NCI-H2081 treated with DMSO at 0.1 percent for 48 hours (cell line): ENCODE measurements around the gene KAT14.
"Not testable (repeated sequence)": the region's sequence is repeated elsewhere in the genome, so short reads cannot be mapped to it uniquely, and the experiment has no call there.

ENCODE experiments used
- DNase-seq: peaks from one replicate; lab custom pipeline; 2025; lab: John Stamatoyannopoulos, UW

The KAT14 gene

DNA sequence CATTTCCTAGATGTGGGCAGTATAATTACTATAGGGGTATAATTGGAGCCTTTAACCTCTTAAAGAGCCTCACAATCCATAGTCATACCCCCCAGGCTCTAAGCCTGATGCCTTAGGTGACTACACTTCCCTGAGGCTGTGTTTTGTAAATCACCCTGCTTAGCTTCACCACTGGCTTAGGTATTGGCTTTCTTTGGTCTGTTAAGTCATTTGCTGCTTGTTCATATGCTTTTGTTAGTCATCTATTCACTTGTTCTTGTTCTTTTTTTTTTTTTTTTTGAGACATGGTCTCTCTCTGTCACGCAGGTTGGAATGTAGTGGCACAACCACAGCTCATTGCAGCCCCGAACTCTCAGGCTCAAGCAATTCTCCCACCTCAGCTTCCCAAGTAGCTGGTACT is 26.7 kb downstream of the KAT14 start:
- no peak for DNase-seq

DNA sequence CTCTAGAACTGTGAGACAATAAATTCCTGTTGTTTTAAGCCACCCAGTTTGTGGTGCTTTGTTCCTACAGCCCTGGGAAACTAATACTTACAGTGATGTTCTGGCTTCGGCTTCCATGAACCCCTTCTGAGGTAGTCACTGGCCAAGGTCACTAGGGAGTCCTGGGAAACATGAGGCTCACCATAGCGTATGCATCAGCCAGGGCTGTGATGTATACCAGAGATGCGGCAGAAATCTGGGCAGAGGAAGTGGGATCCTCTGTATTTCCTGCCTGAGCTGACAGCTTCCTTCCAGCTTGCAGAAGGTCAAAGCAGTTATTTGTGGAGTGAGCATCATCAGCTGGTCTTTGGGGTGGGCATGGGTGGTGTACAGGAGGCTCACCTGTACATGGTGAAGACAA is 27.9 kb downstream of the KAT14 start:
- DNase-seq = no peak

DNA sequence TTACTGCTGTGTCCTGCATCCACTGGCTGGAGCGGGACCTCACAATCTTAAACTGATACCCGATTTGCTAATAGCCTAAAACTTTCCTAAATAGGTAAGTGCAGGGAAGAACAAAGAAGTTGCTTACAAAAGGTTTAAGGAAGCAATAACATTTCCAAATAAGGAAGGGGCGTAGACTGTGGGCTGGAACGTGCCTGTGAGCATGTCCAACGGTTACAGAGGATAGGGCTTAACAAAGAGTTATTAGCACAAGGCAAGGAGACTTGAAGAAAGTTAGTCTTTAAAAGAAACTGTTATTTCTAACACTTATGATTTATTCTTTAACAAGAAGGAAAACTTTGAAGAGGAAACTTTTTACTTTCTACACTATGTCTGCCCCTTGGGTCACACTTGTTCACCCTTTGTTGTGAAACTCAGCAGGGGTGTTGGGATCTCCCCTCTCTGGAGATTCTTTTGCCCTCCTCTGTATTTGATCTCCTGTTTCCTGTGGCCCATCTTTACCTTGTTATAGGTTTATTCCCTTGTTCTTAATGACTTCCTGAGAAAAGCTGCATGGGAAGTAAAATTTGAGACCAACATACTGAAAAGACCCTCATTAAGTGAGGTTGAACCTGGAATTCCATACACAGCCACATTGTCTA is 28.7 kb downstream of the KAT14 start:
- no peak for DNase-seq

DNA sequence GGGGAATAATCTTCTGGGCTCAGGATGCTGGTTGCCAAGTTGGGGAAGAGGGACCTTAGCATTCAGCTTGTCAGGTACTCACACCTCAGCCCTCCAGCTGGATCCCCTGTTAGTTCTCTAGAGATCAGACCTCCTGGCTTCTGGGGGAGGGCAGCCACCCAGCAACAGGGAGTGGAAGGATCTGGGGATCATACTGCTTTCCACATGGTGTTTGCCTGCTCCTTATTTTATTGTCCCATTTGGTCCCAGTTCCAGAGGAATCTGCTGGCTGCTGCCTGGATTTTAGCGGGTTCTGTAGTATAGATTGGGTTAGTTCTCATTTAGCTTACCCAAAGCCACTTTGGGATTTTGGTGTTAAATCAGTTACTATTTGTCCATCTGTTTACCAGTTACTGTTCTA is 29.3 kb downstream of the KAT14 start:
- no peak for DNase-seq

DNA sequence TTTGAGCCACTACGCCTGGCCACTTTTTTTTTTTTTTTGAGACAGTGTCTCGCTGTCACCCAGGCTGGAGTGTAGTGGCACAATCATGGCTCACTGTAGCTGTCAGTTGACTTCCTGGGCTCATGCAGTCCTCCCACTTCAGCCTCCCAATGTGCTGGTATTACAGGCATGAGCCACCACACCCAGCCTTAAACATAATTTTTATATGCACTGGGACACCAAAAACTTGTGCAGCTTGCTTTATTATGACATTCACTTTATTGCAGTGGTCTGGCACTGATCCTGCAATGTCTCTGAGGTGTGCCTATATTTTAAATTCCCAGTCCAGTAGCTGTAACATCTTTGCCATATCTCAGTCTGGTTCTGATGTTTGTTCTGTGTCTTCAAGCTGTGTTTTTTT is 34.7 kb downstream of the KAT14 start:
- DNase-seq = no peak

DNA sequence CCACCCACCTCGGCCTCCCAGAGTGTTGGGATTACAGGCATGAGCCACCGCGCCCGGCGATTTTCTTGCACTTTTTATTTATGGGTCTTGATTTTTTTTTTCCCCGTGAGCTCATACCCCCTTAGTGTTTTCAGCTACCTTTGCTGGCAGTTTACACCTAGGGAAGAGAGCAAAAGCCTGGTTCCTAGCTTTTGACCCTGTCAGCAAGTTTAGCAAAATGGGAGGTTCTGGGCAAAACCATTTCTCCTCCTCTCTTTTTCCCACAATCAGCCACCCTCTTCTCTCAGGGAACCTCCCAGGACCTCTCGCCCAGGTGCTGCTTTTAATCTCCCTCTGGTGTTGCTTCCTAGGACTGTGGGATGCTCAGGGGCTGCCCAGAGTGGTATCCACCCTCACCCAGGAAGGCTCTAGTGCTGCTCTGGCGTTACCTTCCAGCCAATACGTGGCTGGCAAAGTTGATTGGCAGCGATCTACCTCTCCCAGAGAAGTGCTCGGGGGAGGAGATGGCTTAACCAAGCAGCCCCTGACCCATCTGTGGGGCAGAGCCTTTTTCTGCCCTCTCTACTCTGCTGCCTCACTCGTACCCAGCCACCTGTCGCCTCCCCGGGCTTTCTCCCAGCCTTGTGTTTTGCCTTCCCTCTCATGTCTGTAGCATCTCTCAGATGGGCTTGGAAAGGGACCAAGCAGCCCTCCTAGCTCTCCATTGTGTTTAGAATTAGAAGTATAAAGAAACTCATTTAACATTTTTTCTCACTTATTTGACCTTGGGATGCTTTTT is 37.4 kb downstream of the KAT14 start:
- no peak for DNase-seq

DNA sequence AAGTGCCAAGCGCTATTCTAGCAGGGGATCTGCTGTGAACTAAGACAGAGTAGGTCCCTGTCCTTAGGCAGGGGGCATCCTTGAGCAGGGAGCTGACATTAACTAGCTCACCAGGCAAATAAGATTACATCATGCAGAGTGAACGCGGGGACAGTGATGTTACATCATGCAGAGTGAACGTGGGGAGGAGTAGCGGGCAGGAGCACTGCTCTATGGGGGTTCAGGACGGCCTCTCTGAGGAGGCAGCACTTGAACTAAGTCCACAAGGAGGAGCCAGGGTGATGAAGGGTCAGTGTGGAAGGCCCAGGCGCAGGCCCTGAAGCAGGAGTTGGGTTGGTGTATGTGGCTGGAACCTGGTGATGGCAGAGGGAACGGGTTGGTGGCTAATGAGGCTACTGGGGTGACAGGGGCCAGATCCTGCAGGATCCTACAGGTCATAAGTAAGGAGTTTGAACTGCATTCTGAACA is 38.7 kb downstream of the KAT14 start:
- no peak for DNase-seq

DNA sequence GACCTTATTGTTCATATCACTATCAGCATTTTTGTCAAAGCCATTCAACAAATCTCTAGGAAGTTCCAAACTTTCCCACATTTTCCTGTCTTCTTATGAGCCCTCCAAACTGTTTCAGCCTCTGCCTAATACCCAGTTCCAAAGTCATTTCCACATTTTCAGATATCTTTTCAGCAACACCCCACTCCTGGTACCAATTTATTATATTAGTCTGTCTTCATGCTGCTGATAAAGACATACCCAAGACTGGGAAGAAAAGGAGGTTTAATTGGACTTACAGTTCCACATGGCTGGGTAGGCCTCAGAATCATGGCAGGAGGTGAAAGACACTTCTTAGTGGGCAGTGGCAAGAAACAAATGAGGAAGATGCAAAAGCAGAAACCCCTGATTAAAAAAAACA is 42.7 kb downstream of the KAT14 start:
- DNase-seq = not testable (repeated sequence)

DNA sequence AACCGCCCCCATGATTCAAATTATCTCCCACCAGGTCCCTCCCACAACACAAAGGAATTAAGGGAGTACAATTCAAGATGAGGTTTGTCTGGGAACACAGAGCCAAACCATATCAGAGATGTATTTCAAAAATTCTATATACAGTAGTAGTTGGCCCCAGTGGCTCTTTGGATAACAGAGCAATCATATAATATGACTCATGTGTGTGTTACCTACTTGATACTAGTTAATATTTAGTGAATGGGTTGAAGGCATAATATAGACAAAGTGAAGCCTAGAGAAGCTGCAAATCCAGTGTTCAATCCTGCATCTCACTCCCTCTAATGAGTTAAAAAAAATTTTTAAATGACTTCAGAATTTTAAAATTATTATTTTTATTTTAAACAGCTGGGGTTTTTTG is 43.2 kb downstream of the KAT14 start:
- DNase-seq = no peak

DNA sequence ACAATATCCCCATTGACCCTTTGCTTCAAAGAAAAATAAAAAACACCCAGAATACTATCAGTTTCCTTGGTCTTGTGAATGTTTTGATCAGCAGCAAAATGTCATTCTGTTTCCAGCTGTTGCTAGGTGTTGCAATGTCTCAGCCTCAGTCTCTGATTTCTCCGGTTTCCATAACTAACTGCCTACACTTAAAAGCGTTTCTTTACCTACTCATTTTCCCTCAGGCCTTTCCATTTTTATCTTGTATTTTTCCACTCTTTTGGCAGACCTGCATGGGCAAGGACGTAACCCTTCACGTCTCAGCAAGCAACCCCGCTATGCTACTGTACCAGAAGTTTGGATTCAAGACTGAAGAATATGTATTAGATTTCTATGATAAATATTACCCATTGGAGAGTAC is 49.4 kb downstream of the KAT14 start:
- no peak for DNase-seq

DNA sequence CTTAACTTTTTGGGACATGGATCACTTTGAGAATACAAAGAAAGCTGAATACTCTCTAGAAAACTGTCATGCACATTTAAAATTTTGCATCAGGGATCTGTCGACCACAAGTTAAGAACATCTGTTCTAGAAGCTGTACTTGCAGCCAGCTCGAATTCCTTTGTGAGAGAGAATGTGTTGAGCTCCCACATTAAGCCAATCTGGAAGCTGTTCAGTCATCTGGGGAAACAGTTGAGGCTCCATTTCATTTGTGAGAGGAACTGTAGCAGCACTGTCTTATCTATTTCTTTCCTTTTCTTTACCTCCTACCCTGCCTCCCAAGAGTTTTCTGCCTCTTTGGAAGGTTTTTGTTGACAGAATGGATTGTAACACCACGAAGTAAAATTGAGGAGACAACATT is 50.8 kb downstream of the KAT14 start:
- DNase-seq = no peak

DNA sequence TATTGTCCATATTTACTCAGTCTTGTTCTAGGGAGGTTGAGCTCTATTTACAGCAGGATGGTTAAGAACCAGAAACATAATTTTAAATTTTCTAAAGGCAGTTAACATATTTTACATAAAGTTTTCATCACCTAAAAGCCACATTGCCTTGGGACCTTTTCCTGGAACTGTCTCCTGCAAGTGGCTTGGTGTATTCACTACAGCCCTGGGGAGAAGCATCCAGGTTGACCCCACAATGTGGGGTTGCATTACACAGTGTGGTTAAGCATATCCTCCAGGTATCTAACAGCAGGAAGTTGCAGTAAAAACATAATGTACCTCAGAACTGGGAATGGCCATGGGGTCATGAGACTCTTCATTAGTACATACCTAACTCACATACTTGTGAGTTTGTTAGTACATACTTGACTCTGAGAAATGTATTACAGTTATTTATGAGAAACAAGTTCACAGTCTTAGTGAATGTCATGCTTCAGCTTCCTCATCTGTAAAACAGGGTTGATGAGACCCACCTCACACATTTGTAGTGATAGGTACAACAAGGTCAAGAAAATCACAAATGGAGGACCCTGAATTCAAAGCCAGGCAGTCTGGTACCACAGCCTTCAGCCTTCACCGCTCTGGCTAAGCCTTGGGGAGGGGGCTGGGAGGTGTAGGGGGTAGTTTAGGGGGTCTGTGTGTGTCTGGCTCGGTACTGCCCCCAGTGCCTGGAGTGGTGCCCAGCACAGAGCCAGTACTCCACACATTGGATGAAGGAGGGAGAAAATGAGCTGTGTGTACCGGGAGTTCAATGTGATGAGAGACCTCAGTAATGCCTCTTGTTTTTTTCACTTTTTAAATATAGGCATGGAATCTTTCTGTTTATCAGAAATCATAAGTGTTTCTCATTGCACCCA is 52.9 kb downstream of the KAT14 start:
- no peak for DNase-seq

DNA sequence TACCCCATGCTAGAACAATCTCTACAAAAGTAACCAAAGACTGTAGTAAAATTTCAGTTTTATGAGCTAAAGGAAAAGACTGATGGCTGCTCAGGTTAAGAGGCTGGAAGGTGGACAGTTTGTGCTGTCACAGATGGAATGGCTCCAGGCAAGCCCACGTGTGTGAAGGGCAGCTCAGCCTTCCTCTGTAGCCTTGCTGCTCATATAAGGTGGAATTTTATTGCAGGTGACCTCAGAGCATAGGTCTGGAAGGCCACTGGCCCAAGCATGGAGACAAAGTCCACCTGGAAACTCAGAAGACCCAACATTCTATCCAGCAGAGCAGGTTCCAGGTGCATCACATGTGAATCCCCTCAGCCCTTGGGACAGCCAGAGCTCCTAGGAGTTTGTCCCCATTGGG is 53.6 kb downstream of the KAT14 start:
- DNase-seq = no peak

DNA sequence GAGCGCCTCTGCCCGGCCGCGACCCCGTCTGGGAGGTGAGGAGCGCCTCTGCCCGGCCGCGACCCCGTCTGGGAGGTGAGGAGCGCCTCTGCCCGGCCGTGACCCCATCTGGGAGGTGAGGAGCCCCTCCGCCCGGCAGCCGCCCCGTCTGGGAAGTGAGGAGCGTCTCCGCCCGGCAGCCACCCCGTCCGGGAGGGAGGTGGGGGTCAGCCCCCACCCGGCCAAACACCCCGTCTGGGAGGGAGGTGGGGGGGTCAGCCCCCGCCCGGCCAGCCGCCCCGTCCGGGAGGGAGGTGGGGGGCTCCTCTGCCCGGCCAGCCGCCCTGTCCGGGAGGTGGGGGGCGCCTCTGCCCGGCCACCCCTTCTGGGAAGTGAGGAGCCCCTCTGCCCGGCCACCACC is 56.8 kb downstream of the KAT14 start:
- not testable (repeated sequence) for DNase-seq

DNA sequence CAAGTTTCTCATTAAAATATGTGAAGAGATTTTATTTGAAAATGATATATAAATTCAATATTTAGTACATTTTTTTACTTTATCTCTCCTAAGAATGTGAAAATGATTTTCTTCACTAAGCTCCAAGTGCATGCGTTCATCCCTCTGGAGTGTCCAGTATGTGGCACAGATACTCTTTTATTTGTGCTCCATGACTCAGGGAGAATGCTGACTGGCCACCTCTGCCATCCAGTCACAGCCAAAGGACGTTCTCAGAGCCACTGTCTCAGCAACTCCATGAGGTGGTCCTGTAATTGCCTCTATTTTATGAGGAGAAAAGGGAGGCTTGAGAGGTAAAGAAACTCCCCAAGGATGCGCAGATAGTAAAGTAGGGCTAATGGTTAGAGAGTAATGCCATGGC is 58.3 kb downstream of the KAT14 start:
- no peak for DNase-seq

DNA sequence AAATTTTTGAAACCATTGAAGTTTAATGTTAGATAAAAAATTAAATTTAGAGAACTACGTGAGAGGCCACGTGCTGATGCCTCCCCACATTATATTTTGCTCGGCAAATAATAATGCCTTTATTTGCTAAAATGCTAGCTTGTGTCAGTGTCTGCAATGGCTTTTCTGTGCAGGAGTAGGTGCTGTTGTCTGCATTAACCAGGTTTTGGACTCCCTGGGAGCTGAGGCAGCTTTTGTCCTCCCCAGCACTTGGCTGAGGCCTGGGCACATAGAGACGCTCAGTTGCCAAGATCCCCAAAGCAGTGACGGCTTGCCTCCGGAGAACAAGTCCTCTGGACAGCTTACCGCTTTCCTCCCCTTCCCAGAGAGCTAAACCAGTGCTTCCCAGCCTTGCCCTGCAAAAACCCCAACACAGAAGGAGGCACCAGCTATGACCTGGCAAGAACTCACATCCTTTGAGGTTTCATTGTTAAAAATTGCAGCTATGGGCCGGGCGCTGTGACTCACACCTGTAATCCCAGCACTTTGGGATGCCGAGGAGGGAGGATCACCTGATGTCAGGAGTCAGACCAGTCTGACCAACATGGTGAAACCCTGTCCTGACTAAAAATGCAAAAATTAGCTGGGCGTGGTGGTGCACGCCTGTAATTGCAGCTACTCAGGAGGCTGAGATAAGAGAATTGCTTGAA is 59.9 kb downstream of the KAT14 start:
- DNase-seq = no peak

DNA sequence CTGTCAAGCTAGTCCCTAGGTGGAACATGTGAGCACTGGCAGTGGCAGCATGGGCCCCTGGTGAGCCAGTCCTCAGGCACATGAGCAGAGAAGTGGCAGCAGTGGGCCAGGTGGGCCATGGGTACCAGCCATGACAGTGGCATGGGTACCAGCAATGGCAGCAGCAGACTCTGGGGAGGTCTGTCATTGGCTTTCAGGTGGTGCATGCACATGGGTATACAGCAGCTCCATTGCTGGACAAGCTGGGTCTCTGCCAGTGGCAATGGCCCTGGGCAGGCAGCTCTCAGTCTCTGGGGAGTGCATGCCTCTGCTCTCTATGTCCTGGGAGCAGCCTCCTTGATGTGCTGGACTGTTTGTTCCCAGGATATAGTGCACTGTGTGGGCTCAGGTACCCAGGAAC is 65.3 kb downstream of the KAT14 start:
- no peak for DNase-seq

DNA sequence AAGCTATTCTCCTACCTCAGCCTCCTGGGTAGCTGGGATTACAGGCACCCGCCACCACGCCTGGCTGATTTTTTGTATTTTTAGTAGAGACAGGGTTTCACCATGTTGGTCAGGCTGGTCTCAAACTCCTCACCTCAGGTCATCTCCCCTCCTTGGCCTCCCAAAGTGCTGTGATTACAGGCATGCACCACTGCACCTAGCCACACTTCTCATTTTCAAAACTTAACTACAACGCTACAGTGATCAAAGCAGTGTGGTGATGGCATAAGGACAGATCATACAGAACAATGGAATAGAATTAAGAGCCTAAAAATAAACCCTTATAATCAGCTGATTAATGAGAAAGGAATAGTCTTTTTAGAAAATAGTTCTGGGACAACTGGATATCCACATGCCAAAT is 66.0 kb downstream of the KAT14 start:
- not testable (repeated sequence) for DNase-seq

DNA sequence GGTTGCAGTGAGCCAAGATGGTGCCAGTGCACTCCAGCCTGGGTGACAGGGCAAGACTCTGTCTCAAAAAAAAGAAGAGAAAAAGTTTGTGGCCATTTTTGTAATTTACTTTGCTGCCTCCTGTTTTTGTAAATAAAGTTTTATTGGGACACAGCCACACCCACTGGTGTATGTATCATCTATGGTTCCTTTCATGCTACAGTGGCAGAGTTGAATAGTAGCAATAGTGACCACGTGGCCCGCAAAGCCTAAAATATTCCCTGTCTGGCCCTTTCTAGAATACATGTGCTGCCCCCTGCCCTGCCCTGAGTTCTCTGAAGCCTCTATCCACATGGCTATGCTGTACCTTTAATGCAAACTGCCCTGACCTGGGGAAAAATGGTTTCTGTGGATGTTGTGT is 75.3 kb downstream of the KAT14 start:
- DNase-seq = no peak

DNA sequence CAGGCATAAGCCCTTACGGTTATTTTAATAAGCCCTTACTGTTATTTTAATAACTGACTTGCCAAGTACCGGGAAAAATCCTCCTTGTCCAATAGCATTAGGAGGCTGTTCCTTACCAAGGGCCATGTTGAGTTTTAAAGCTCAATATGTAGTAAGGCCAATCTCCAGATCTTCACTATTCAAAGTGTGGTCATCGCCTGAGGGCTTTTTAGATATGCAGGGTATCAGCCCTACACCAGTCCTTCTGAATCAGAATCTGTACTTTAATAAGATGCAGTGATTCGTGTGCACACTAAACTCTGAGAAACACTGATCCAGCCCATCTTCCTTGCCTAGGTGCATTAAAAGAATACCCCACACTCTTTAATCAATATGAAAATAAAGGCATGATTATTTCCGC is 77.9 kb downstream of the KAT14 start:
- DNase-seq = no peak

DNA sequence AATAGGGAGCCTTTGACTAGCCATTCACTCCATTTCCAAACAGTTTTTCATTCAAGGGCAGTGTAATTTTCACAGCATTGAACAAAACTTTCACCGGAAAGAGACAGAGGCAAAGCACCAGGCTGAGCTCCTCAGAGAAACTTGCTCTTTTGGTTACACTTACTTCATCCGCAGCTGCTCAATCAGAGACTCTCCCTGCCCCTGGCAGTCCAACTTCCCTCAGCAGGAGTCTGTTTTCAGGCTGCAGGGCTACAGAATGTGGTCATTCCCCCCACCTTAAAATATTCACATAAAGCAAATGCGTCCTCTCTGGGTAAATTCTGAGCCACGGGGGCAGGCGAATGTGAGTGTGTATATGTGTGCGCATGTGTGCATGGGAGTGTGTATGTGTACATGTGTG is 80.6 kb downstream of the KAT14 start:
- DNase-seq = no peak

DNA sequence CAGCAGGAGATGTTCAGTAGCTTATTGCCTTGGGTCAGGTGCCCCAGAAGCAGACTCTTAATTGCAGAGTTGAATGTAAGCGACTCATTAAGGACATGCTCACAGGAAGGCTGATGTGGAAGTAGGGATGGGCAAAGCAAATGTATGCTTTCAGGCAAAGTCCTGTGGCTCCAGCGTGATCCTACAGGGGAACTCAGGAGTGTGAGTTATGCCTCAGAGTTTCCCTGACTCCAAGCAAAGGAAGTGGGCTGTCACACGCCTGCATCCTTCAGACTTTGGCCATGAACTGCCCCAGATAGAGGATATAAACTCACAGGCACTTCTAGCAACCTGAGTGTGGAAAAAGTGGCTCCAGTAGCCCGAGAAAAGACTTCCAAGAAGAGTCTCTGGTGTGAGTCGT is 85.7 kb downstream of the KAT14 start:
- DNase-seq = no peak
